ENCODE measurements around the gene GIT1. TPM values are rescaled to one million over a fixed set of nuclear protein-coding genes. Genes with fewer than 3 reads are reported as not detected.

The GIT1 gene
- total RNA-seq, 5 donors from 2014 or later (not counting 1 experiment from before 2014, with no cell fraction given): 36.7 to 86.4 (median 71.8) TPM

GRCh38 chr17:29614349-29615047 is 25.1 kb upstream of the GIT1 start:
- H3K4me3 Mint-ChIP-seq: peak overlapping the region; percentile 78 to 89 (median 87)
- no peak for DNase-seq
- 80% methylated on average over 8 of the region's 16 CpGs for WGBS (ENCODE audit: insufficient coverage)
- H3K4me1 ChIP-seq (ENCODE audit: control insufficient read depth in 1 of 2, extremely low read depth in 1 of 2, insufficient read depth in 2 of 2, low read length in 2 of 2): peaks cover 27 to 59% of the 10 kb centered on the region in 2 experiments
- H3K27me3 Mint-ChIP-seq: no peaks in the 10 kb centered on the region
- H3K4me3 ChIP-seq (ENCODE audit: control insufficient read depth in 1 of 2, extremely low read depth in 1 of 2, low read length in 1 of 2): peak overlapping the region in 1 of 2 donors; percentile 57
- H3K4me1 Mint-ChIP-seq: peaks cover 31 to 40% (median 37%) of the 10 kb centered on the region in 3 donors
- ChIA-PET POLR2A (no interaction called here), CTCF (interaction anchor here (0.7 to 6.0 kb wide), 7 partner anchors 11 to 271 kb away, joined by 4 to 56 read pairs (median 5); partner anchors contain the start of gene ANKRD13B (in 1 of the 2))
- no peak overlapping the region for H3K27ac ChIP-seq (ENCODE audit: low read length)
- H3K36me3 Mint-ChIP-seq: no peaks in the 10 kb centered on the region
- no peaks in the 10 kb centered on the region for H3K9me3 Mint-ChIP-seq
- H3K27ac Mint-ChIP-seq: peak overlapping the region; percentile 84 to 91
- no peaks in the 10 kb centered on the region for H3K9me3 ChIP-seq
- no peak for ATAC-seq (replicated peaks in 1 of 4)
- H3K27me3 ChIP-seq (replicated peaks in 1 of 2; ENCODE audit: control insufficient read depth in 2 of 2, extremely low read depth in 1 of 2, insufficient read depth in 2 of 2, low read length in 1 of 2): peaks cover 0 to 9% of the 10 kb centered on the region in 2 experiments
- H3K36me3 ChIP-seq (ENCODE audit: control insufficient read depth in 2 of 2, extremely low read depth in 1 of 2, insufficient read depth in 1 of 2, low read length in 1 of 2): no peaks in the 10 kb centered on the region

GRCh38 chr17:29613856-29614255 is 24.4 kb upstream of the GIT1 start:
- ChIA-PET CTCF (interaction anchor here (0.6 to 6.0 kb wide), 13 partner anchors 9 to 1700 kb away, joined by 3 to 56 read pairs (median 4); partner anchors contain the start of genes ABHD15 (in 1 of the 2), ANKRD13B (in 1 of the 2), CORO6 (in 1 of the 2) and EVI2B (in 1 of the 2)), POLR2A (interaction anchor here (0.6 kb wide), 3 partner anchors 85 to 662 kb away, joined by 4 to 5 read pairs (median 4); no protein-coding TSS in a partner anchor)
- Histone ChIP-seq H3K4me3 (ENCODE audit: control insufficient read depth in 1 of 2, extremely low read depth in 1 of 2, low read length in 1 of 2) (peak overlapping the region in 1 of 2 donors; percentile 29), H3K36me3 (ENCODE audit: control insufficient read depth in 2 of 2, extremely low read depth in 1 of 2, insufficient read depth in 1 of 2, low read length in 1 of 2) (no peaks in the 10 kb centered on the region), H3K9me3 (no peaks in the 10 kb centered on the region), H3K4me1 (ENCODE audit: control insufficient read depth in 1 of 2, extremely low read depth in 1 of 2, insufficient read depth in 2 of 2, low read length in 2 of 2) (peaks cover 27 to 59% of the 10 kb centered on the region in 2 experiments), H3K27ac (ENCODE audit: low read length) (no peak overlapping the region), H3K27me3 (replicated peaks in 1 of 2; ENCODE audit: control insufficient read depth in 2 of 2, extremely low read depth in 1 of 2, insufficient read depth in 2 of 2, low read length in 1 of 2) (peaks cover 0 to 9% of the 10 kb centered on the region in 2 experiments)
- Mint-ChIP-seq H3K27me3 (no peaks in the 10 kb centered on the region), H3K4me1 (peaks cover 31 to 40% (median 37%) of the 10 kb centered on the region in 3 donors), H3K4me3 (peak overlapping the region; percentile 28 to 89 (median 67)), H3K36me3 (no peaks in the 10 kb centered on the region), H3K27ac (no peak overlapping the region), H3K9me3 (no peaks in the 10 kb centered on the region)
- ATAC-seq (replicated peaks in 1 of 4) (no peak), DNase-seq (no peak)
- WGBS (ENCODE audit: insufficient coverage): 42% methylated on average over 2 of the region's 13 CpGs

- CTCF ChIA-PET: interaction anchor here (0.6 to 6.0 kb wide), 12 partner anchors 9 to 1701 kb away, joined by 3 to 56 read pairs (median 4); partner anchors contain the start of genes ABHD15 (in 1 of the 2), ANKRD13B (in 1 of the 2), CORO6 (in 1 of the 2) and EVI2B (in 1 of the 2)
- peak overlapping the region; percentile 28 to 89 (median 67) for H3K4me3 Mint-ChIP-seq
- no peak overlapping the region for H3K27ac ChIP-seq (ENCODE audit: low read length)
- POLR2A ChIA-PET: interaction anchor here (0.6 kb wide), 3 partner anchors 85 to 662 kb away, joined by 4 to 5 read pairs (median 4); no protein-coding TSS in a partner anchor
- ATAC-seq (replicated peaks in 1 of 4) (peak; percentile 26 to 44 (median 34)), DNase-seq (peak; percentile 76 to 96 (median 88))
- H3K4me1 Mint-ChIP-seq: peaks cover 31 to 39% (median 37%) of the 10 kb centered on the region in 3 donors
- H3K27me3 ChIP-seq (replicated peaks in 1 of 2; ENCODE audit: control insufficient read depth in 2 of 2, extremely low read depth in 1 of 2, insufficient read depth in 2 of 2, low read length in 1 of 2): peaks cover 0 to 5% of the 10 kb centered on the region in 2 experiments
- no peaks in the 10 kb centered on the region for H3K9me3 Mint-ChIP-seq
- H3K4me1 ChIP-seq (ENCODE audit: control insufficient read depth in 1 of 2, extremely low read depth in 1 of 2, insufficient read depth in 2 of 2, low read length in 2 of 2): peaks cover 27 to 54% of the 10 kb centered on the region in 2 experiments
- no peak overlapping the region for H3K27ac Mint-ChIP-seq
- no peaks in the 10 kb centered on the region for H3K27me3 Mint-ChIP-seq
- WGBS (ENCODE audit: insufficient coverage): 1% methylated on average over 48 of the region's 50 CpGs
- H3K36me3 Mint-ChIP-seq: no peaks in the 10 kb centered on the region
- peak overlapping the region in 1 of 2 donors; percentile 29 for H3K4me3 ChIP-seq (ENCODE audit: control insufficient read depth in 1 of 2, extremely low read depth in 1 of 2, low read length in 1 of 2)
- H3K36me3 ChIP-seq (ENCODE audit: control insufficient read depth in 2 of 2, extremely low read depth in 1 of 2, insufficient read depth in 1 of 2, low read length in 1 of 2): no peaks in the 10 kb centered on the region
- no peaks in the 10 kb centered on the region for H3K9me3 ChIP-seq
Measured at GRCh38 chr17:29613352-29613837, 23.9 kb upstream of the GIT1 start.

- no peak overlapping the region for H3K27ac ChIP-seq (ENCODE audit: low read length)
- no peaks in the 10 kb centered on the region for H3K27me3 Mint-ChIP-seq
- H3K9me3 Mint-ChIP-seq: no peaks in the 10 kb centered on the region
- H3K36me3 ChIP-seq (ENCODE audit: control insufficient read depth in 2 of 2, extremely low read depth in 1 of 2, insufficient read depth in 1 of 2, low read length in 1 of 2): no peaks in the 10 kb centered on the region
- H3K36me3 Mint-ChIP-seq: no peaks in the 10 kb centered on the region
- no peak overlapping the region for H3K27ac Mint-ChIP-seq
- H3K4me1 ChIP-seq (ENCODE audit: control insufficient read depth in 1 of 2, extremely low read depth in 1 of 2, insufficient read depth in 2 of 2, low read length in 2 of 2): peaks cover 27 to 47% of the 10 kb centered on the region in 2 experiments
- H3K9me3 ChIP-seq: no peaks in the 10 kb centered on the region
- peak overlapping the region; percentile 19 to 24 for H3K4me3 ChIP-seq (ENCODE audit: control insufficient read depth in 1 of 2, extremely low read depth in 1 of 2, low read length in 1 of 2)
- ATAC-seq (replicated peaks in 1 of 4) (no peak), DNase-seq (no peak)
- 72% methylated on average over 71 of the region's 85 CpGs for WGBS (ENCODE audit: insufficient coverage)
- POLR2A ChIA-PET: no interaction called here
- peaks cover 0 to 5% of the 10 kb centered on the region in 2 experiments for H3K27me3 ChIP-seq (replicated peaks in 1 of 2; ENCODE audit: control insufficient read depth in 2 of 2, extremely low read depth in 1 of 2, insufficient read depth in 2 of 2, low read length in 1 of 2)
- H3K4me3 Mint-ChIP-seq: peak overlapping the region in 2 of 3 donors; percentile 62 to 89
- peaks cover 31 to 37% (median 36%) of the 10 kb centered on the region in 3 donors for H3K4me1 Mint-ChIP-seq
- CTCF ChIA-PET: interaction anchor here (0.6 to 6.0 kb wide), 7 partner anchors 10 to 166 kb away, joined by 3 to 56 read pairs (median 4); partner anchors contain the start of genes ABHD15 (in 1 of the 2), ANKRD13B (in 1 of the 2) and CORO6 (in 1 of the 2)
Measured at GRCh38 chr17:29612404-29613280, 23.2 kb upstream of the GIT1 start.

- no peaks in the 10 kb centered on the region for H3K27me3 Mint-ChIP-seq
- Histone ChIP-seq H3K27me3 (replicated peaks in 1 of 2; ENCODE audit: control insufficient read depth in 2 of 2, extremely low read depth in 1 of 2, insufficient read depth in 2 of 2, low read length in 1 of 2) (peaks cover 0 to 5% of the 10 kb centered on the region in 2 experiments), H3K4me3 (ENCODE audit: control insufficient read depth in 1 of 2, extremely low read depth in 1 of 2, low read length in 1 of 2) (no peak overlapping the region), H3K4me1 (ENCODE audit: control insufficient read depth in 1 of 2, extremely low read depth in 1 of 2, insufficient read depth in 2 of 2, low read length in 2 of 2) (peaks cover 25 to 41% of the 10 kb centered on the region in 2 experiments), H3K27ac (ENCODE audit: low read length) (no peak overlapping the region), H3K36me3 (ENCODE audit: control insufficient read depth in 2 of 2, extremely low read depth in 1 of 2, insufficient read depth in 1 of 2, low read length in 1 of 2) (no peaks in the 10 kb centered on the region), H3K9me3 (no peaks in the 10 kb centered on the region)
- WGBS (ENCODE audit: insufficient coverage): 100% methylated on average over 6 of the region's 12 CpGs
- ChIA-PET POLR2A (no interaction called here), CTCF (interaction anchor here in 1 of 2 donors (0.6 kb wide), 1 partner anchor 102 kb away, joined by 4 read pairs; no protein-coding TSS in a partner anchor)
- H3K36me3 Mint-ChIP-seq: no peaks in the 10 kb centered on the region
- no peak for ATAC-seq (replicated peaks in 1 of 4)
- no peak overlapping the region for H3K27ac Mint-ChIP-seq
- peaks cover 28 to 31% (median 30%) of the 10 kb centered on the region in 3 donors for H3K4me1 Mint-ChIP-seq
- no peak for DNase-seq
- H3K9me3 Mint-ChIP-seq: no peaks in the 10 kb centered on the region
- peak overlapping the region in 1 of 3 donors; percentile 15 for H3K4me3 Mint-ChIP-seq
Measured at GRCh38 chr17:29612094-29612403, 22.6 kb upstream of the GIT1 start.
